ENCODE results near the gene PDGFA.

DNA sequence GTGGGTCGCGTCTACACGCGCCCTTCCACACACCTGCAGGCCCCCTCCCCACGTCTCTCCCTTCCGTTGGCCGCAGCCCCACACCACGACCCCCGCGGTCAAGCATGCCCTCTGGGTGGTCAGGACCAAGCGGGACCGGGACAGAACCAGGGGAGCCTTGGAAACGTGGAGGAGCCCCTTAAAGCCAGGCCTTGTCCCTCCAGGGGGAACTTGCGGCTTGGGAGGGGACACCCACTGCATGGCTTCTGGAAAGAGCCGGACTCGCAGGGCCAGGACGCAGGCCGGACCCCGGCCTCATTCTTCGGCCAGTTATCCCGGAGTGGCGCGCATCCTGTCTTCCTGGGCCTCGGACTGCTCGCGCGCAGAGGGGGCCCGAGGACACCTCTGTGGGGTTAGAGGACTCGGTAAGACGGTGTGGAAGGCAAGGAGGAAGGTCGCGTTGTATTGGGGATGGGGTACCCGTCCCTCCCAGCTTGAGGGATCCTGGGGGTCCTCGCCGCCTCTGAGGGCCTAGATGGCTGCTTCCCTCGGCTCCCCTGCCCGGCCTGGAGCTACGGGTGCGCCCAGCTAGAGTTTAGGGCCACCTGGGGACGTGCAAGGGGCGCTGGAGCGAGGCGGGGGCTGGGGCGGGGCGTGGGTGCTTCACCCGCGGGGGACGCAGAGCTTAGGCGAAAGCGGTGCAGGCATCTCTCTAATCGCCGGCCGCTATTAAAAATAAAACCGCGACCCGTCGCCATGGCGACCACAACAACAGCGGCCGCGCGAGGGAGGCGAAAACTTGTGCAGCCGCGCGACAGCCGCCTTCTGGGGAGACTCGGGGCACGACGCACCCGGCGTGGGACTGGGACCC lies 1.8 kb upstream of the PDGFA start:
- TF ChIP-seq EP300 (IDR thresholded peaks at IDR 0.05) (no peak), POLR2AphosphoS5 (IDR thresholded peaks at IDR 0.05) (no peak), POLR2A (IDR thresholded peaks at IDR 0.05) (no peak)
- TF ChIP-seq, protein P1, sequence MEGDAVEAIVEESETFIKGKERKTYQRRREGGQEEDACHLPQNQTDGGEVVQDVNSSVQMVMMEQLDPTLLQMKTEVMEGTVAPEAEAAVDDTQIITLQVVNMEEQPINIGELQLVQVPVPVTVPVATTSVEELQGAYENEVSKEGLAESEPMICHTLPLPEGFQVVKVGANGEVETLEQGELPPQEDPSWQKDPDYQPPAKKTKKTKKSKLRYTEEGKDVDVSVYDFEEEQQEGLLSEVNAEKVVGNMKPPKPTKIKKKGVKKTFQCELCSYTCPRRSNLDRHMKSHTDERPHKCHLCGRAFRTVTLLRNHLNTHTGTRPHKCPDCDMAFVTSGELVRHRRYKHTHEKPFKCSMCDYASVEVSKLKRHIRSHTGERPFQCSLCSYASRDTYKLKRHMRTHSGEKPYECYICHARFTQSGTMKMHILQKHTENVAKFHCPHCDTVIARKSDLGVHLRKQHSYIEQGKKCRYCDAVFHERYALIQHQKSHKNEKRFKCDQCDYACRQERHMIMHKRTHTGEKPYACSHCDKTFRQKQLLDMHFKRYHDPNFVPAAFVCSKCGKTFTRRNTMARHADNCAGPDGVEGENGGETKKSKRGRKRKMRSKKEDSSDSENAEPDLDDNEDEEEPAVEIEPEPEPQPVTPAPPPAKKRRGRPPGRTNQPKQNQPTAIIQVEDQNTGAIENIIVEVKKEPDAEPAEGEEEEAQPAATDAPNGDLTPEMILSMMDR (IDR thresholded peaks at IDR 0.05): no peak
